Ovary (tissue), 9 donors: ENCODE data around the gene SMARCB1. TPM values are rescaled to one million over a fixed set of nuclear protein-coding genes. Genes with fewer than 3 reads are reported as not detected.

ENCODE experiments used
- DNase-seq, 5 donors: peaks; one replicate each; pipeline ENCODE4 v3.0.0-alpha.2; 2019 to 2020
- H3K27ac ChIP-seq, 2 donors: fragments of 200-600 bp; one replicate each; pipeline versions ENCODE4 v1.5.1 to v1.8.0; 2019 to 2022
- H3K27me3 ChIP-seq: fragments of 200-600 bp; one replicate; pipeline ENCODE4 v1.8.0; 2022
- H3K36me3 ChIP-seq: fragments of 200-600 bp; sonication (generic); one replicate; pipeline ENCODE4 v1.5.1; 2019
- H3K4me1 ChIP-seq: one replicate; pipeline ENCODE4 v1.8.1; 2013; ENCODE audit warnings: mild to moderate bottlenecking, moderate library complexity; ENCODE audit not compliant: insufficient read depth
- H3K4me3 ChIP-seq: fragments of 200-600 bp; sonication (generic); one replicate; pipeline ENCODE4 v1.5.1; 2017
- H3K9me3 ChIP-seq, 2 donors: fragments of 200-600 bp in 1 of 2; sonication (generic) in 1 of 2; one replicate each; pipeline versions ENCODE4 v1.5.1 to v1.8.1; 2013 to 2019; ENCODE audit warnings: mild to moderate bottlenecking in 1 of 2, moderate library complexity in 1 of 2
- EP300 ChIP-seq: sonication (generic); formaldehyde crosslinking; IDR thresholded peaks from one replicate; pipeline ENCODE4 v1.6.1; 2017; ENCODE audit warnings: antibody characterized with exemption
- POLR2A ChIP-seq: fragments of 450-650 bp; IDR thresholded peaks from one replicate; pipeline ENCODE4 v1.6.1; 2017; ENCODE audit warnings: antibody characterized with exemption, mild to moderate bottlenecking, moderate library complexity
- WGBS, 3 donors: extraction: QIAGEN DNeasy Blood & Tissue Kit in 1 of 3; methylation state at CpG; one replicate each; pipeline versions ENCODE4 v1.1.5 to v1.1.7; 2013 to 2017; 5-methylcytosine and 5-hydroxymethylcytosine counted together
- intact Hi-C, 4 donors: fragments of 100-400 bp; cut with DNase I; formaldehyde crosslinking; loops; one replicate each; pipeline versions ENCODE4 v1.11.0 to v1.15.1; 2022 to 2023
- polyA plus RNA-seq, 2 donors: library from polyadenylated mRNA; stranded (reverse); fragments of 200-250 nt in 1 of 2; fragments of 350-450 nt in 1 of 2; fragmentation: Illumina TruSeq in 1 of 2; extraction: RNeasy Lipid Tissue Mini Kit (QIAGEN cat#74804) in 1 of 2; gene quantifications; one replicate each; pipeline ENCODE4 v1.2.3, GENCODE V29; 2013 to 2014
- total RNA-seq, 7 donors: library from RNA; depleted of rRNA in 2 of 7; stranded (reverse); fragments of >200 nt in 2 of 7; fragmentation: NEBNext Ultra II Directional in 3 of 7; extraction: Animal tissue kit (Norgen Biotek cat#: 25700) in 3 of 7; gene quantifications; one replicate each; pipeline versions ENCODE4 v1.1.0 to v1.2.4, GENCODE V29; 2016 to 2023
- TF ChIP-seq, protein P1 (sequence below), 3 donors: fragments of 450-650 bp in 2 of 3; fragments of 200-600 bp in 1 of 3; IDR thresholded peaks; one replicate each; pipeline versions ENCODE4 v1.5.1 to v1.8.0; 2016 to 2022; ENCODE audit warnings: antibody characterized with exemption in 3 of 3, mild to moderate bottlenecking in 1 of 3
- donor health status: DM: no; HTN: no; CAD: no; lungs with moderate emphysema.
- donor health status: DM: no; HTN: no; CAD: no.
- donor health status: Bipolar disorder and iron deficiency.
- donor health status: DM: yes; HTN: yes; CAD: no.
- donor health status: DM: no; HTN: no; CAD: no.
- donor health status: DM: yes; HTN: yes; CAD: no.

Gene SMARCB1
- total and polyA plus RNA-seq, 9 donors: 47.1 to 107 (median 87.0) TPM

DNA sequence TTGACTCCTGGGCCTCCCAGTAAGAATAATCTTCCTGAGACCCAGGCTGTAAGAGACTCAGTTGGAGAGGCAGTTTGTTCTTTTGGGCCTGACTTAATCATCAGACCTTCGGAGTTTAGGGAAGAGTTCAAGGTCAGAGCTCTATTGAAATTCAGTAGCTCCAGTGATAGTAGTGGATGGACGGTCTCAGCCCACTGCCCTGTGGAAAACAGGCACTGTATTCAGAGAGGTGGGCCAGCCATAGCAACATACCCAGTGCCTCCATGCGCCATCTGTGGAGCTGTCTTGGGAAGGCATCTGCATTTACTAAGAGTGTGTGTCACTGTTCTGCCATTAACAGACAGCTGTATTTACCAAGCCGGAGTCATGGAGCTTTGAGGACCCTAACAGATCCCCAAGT lies 2.9 kb downstream of the SMARCB1 start:
- intact Hi-C loops: no loop called here
- H3K27me3 ChIP-seq: no peaks in the 10 kb centered on the region
- no peak overlapping the region for H3K4me3 ChIP-seq
- WGBS, 3 donors: 46 to 64% (median 50%) methylated on average over 4 of the region's 4 CpGs
- H3K9me3 ChIP-seq: no peaks in the 10 kb centered on the region
- peak overlapping the region in 1 of 2 donors; percentile 63 for H3K27ac ChIP-seq
- TF ChIP-seq, protein P1, sequence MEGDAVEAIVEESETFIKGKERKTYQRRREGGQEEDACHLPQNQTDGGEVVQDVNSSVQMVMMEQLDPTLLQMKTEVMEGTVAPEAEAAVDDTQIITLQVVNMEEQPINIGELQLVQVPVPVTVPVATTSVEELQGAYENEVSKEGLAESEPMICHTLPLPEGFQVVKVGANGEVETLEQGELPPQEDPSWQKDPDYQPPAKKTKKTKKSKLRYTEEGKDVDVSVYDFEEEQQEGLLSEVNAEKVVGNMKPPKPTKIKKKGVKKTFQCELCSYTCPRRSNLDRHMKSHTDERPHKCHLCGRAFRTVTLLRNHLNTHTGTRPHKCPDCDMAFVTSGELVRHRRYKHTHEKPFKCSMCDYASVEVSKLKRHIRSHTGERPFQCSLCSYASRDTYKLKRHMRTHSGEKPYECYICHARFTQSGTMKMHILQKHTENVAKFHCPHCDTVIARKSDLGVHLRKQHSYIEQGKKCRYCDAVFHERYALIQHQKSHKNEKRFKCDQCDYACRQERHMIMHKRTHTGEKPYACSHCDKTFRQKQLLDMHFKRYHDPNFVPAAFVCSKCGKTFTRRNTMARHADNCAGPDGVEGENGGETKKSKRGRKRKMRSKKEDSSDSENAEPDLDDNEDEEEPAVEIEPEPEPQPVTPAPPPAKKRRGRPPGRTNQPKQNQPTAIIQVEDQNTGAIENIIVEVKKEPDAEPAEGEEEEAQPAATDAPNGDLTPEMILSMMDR (IDR thresholded peaks at IDR 0.05): no peak
- TF ChIP-seq POLR2A (no peak), EP300 (no peak)
- H3K36me3 ChIP-seq: no peaks in the 10 kb centered on the region
- DNase-seq: no peak
- H3K4me1 ChIP-seq: peaks cover 41% of the 10 kb centered on the region

DNA sequence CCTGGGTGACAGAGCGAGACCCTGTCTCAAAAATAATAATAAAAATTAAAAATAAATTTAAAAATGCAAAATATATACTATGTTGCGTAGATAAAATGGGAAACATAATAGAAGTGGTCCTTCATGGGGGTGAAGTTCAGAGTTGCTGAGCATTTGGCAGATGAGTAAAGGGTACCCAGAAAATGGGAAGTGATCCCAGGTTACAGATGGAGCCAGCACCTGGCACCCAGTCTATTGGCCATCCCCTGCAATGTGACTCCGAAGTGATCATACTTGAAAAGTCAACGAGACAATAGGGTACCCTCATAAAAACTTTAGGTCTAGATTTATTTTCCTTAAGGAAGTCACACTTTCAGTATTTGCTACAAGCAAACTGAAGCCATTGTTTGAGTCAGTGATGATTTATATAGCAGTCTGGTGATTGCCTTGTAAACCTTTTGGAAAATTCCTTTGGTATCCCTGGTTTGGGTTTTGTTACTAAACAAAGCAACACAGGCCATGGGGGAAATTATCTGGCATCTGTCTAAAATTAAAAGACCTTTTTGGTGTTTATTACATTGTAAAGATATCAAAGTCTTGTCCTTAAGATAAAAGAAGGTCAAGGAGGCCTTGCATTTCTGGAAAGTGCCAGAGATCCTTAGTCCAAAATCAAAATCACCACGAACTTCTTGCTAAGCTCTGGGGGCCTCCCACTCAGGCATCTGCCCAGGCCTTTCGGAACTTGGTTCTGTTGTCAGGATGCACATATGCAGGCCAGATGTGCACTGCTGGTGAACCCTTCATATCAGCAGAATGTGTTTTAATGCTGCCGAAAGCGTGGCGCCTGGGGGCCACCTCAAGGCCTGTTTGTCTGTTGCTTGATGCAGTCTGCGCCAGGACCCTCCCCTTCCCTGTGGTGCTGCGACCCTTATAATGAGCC lies 4.3 kb downstream of the SMARCB1 start:
- TF ChIP-seq POLR2A (no peak), EP300 (no peak)
- TF ChIP-seq, protein P1 (IDR thresholded peaks at IDR 0.05): no peak
- peak; percentile 65 to 81 (median 72) for DNase-seq
- intact Hi-C loops: no loop called here

DNA sequence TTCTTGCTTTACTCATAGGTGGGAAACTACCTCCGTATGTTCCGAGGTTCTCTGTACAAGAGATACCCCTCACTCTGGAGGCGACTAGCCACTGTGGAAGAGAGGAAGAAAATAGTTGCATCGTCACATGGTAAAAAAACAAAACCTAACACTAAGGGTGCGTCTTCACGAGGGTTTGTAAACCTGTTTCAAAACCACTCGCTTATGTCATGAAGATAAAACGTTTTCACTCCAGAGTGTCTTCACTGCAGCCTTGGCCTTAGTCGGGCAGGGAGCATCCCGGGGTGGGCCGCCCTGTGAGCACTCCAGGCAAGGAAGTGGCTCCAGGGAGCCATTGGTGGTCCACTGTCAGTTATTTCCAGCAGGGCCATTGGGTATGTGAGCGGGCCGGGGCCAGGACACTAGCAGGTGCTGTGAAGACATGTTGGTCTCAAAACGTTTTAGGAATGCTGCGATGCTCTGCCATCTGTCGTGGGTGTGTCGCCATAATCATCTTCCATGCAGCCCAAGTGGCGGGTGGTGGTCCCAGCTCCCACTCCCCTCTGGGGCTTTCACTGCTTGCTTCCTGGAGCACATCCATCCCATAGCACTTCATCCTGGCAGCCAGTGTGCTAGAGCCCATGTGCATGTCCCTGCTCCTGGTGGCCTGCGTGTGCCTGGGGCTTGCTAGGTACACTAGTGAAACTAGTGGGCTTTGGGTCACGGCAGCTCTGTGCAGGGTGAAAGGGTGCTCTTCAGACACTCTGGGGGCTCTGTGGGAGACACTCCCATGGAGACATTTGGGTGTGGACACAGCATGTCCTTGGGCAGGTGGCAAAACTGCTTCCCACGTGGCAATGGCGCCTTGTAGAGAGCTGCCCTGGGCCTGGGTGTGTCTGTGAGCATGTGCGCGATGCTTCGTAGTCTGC lies 5.2 kb downstream of the SMARCB1 start:
- Histone ChIP-seq H3K4me1 (peaks cover 36% of the 10 kb centered on the region), H3K4me3 (no peak overlapping the region), H3K27ac (peak overlapping the region; percentile 3 to 63), H3K36me3 (no peaks in the 10 kb centered on the region), H3K9me3 (no peaks in the 10 kb centered on the region), H3K27me3 (no peaks in the 10 kb centered on the region)
- peak in 2 of 5 donors; percentile 52 to 63 for DNase-seq
- 44 to 59% (median 50%) methylated on average over 24 to 25 of the region's 25 CpGs for WGBS, 3 donors
- intact Hi-C loops: no loop called here
- TF ChIP-seq, protein P1 (IDR thresholded peaks at IDR 0.05): no peak
- TF ChIP-seq EP300 (no peak), POLR2A (no peak)

More for the DNA sequence above, 4.3 kb downstream of the SMARCB1 start:
- 20 to 27% (median 23%) methylated on average over 11 of the region's 11 CpGs for WGBS, 3 donors
- Histone ChIP-seq H3K27me3 (no peaks in the 10 kb centered on the region), H3K9me3 (no peaks in the 10 kb centered on the region), H3K4me1 (peaks cover 40% of the 10 kb centered on the region), H3K36me3 (no peaks in the 10 kb centered on the region), H3K27ac (peak overlapping the region; percentile 3 to 63), H3K4me3 (no peak overlapping the region)

DNA sequence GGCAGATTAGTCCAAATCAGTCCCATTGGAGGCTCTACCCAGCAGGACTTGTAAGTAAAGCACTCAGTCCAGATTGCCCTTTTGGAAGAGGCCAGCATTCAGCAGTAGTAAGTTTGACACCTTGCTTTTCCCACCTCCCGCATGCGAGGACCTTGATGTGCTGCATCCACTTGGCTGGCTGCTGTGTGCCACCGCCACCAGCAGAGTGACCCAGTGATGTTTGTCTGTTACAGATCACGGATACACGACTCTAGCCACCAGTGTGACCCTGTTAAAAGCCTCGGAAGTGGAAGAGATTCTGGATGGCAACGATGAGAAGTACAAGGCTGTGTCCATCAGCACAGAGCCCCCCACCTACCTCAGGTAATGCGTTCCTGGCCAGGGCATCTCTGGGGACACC lies 6.6 kb downstream of the SMARCB1 start:
- DNase-seq: no peak
- Histone ChIP-seq H3K4me3 (no peak overlapping the region), H3K27me3 (no peaks in the 10 kb centered on the region), H3K4me1 (peaks cover 35% of the 10 kb centered on the region), H3K27ac (peak overlapping the region in 1 of 2 donors; percentile 63), H3K9me3 (no peaks in the 10 kb centered on the region), H3K36me3 (no peaks in the 10 kb centered on the region)
- 84 to 94% (median 87%) methylated on average over 8 of the region's 8 CpGs for WGBS, 3 donors
- TF ChIP-seq POLR2A: no peak
- TF ChIP-seq, protein P1 (IDR thresholded peaks at IDR 0.05): no peak
- no peak for TF ChIP-seq EP300
- intact Hi-C loops: no loop called here
